GM10266 (cell line): ENCODE data around the gene SOD1.
A peak's percentile ranks its signal among the peaks of the same experiment; 100 is the strongest.
"Not testable (repeated sequence)": the region's sequence is repeated elsewhere in the genome, so short reads cannot be mapped to it uniquely, and the experiment has no call there.

Experiments used
- DNase-seq: peaks from one replicate; pipeline ENCODE4 v3.0.0; 2012; ENCODE audit errors: extremely low spot score
- TF ChIP-seq, protein P1 (sequence below): IDR thresholded peaks from 2 replicates; pipeline ENCODE4 v1.5.1; 2012; ENCODE audit warnings: mild to moderate bottlenecking, low read depth; ENCODE audit not compliant: control insufficient read depth, insufficient read depth; ENCODE audit errors: missing control alignments

The SOD1 gene

DNA sequence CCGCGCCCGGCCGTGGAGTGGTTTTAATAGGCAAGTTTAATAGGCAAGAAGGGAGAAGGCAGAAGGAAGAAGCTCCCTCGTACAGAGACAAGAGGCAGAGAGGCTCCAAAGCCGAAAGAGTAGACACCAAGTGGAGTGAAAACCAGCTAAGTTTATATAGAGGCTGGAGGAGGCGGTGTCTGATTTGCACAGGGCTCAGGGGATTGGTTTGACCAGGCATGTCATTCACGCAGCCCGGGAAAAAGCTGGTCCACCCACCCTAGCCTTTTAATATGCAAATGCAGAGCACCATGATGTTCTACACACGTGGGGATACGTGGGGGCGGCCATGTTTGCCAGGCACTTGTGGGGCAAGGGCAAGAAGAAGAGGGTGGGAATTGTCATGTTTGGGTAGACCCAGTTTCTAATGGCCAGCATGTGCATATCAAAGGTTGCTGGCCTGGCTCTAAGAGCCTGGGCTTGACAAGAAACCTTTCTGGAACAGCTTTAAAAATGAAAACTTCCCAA, 18.0 kb upstream of the SOD1 start:
- TF ChIP-seq, protein P1, sequence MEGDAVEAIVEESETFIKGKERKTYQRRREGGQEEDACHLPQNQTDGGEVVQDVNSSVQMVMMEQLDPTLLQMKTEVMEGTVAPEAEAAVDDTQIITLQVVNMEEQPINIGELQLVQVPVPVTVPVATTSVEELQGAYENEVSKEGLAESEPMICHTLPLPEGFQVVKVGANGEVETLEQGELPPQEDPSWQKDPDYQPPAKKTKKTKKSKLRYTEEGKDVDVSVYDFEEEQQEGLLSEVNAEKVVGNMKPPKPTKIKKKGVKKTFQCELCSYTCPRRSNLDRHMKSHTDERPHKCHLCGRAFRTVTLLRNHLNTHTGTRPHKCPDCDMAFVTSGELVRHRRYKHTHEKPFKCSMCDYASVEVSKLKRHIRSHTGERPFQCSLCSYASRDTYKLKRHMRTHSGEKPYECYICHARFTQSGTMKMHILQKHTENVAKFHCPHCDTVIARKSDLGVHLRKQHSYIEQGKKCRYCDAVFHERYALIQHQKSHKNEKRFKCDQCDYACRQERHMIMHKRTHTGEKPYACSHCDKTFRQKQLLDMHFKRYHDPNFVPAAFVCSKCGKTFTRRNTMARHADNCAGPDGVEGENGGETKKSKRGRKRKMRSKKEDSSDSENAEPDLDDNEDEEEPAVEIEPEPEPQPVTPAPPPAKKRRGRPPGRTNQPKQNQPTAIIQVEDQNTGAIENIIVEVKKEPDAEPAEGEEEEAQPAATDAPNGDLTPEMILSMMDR = no peak
- DNase-seq = no peak

DNA sequence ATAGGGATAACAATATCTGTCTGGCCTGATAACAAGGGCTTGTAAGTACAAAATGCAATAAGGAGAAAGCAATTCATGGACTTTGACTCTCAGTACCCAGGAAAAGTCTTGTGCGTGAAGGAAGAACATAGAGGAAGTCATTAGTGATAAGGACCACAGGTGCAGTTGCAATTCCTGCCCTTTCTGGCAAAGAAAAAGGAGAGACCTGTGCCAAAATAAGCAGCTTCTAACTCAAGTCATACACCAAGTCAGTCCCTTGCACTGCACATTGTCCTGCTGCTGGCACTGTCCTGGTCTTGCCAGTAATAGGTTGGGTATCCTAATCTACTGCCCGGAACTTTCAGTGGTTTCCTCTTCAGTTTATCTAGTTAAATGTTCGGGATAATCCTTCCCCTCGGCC, 14.8 kb upstream of the SOD1 start:
- DNase-seq = no peak
- TF ChIP-seq, protein P1 = no peak

DNA sequence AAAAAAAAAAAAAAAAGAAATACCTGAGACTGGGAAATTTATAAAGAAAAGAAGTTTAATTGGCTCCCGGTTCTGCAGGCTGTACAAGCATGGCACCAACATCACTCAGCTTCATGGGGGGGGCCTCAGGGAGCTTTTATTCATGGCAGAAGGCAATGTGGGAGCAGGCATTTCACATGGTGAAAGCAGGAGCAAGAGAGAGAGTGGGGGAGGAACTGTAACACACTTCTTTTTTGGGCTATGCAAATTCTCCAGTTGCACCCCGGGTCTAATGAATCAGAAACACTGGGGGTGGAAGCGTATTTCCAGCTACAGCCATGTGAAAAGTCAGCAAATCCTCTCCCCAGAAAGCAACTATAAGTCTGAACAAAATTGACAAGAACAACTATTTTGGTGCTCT, 11.8 kb upstream of the SOD1 start:
- peak; percentile 61 for DNase-seq
- TF ChIP-seq, protein P1 = no peak

DNA sequence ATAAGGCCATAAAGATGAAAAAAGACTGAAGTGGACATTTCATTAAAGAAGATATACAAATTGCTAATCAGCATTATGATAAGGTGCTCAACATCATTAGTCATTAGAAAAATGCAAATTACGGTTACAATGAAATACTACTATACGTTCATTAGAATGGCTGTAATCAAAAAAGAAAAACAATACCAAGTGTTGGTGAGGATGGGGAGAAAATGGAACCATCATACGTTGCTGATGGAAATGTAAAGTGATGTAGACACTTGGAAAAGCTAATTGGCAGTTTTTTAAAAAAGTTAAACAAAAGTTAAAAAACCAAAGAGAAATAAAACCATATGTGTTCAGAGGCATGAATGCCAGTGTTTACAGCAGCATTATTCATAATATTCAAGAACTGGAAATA, 8.6 kb upstream of the SOD1 start:
- DNase-seq = no peak

DNA sequence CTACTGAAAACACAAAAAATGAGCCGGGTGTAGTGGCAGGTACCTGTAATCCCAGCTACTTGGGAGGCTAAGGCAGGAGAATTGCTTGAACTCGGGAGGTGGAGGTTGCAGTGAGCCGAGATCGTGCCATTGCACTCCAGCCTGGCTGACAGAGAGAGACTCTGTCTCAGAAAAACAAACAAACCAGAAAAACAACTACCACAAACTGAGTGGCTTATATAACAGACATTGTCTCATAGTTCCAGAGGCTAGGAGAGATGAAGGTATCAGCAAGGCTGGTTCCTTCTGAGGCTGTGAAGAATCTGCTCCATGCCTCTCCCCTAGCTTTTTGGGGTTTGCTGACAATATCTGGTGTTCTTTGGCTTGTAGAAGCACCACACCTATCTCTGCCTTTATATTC, 8.0 kb upstream of the SOD1 start:
- not testable (repeated sequence) for DNase-seq

More for the DNA sequence above, 8.6 kb upstream of the SOD1 start:
- TF ChIP-seq, protein P1 = no peak

DNA sequence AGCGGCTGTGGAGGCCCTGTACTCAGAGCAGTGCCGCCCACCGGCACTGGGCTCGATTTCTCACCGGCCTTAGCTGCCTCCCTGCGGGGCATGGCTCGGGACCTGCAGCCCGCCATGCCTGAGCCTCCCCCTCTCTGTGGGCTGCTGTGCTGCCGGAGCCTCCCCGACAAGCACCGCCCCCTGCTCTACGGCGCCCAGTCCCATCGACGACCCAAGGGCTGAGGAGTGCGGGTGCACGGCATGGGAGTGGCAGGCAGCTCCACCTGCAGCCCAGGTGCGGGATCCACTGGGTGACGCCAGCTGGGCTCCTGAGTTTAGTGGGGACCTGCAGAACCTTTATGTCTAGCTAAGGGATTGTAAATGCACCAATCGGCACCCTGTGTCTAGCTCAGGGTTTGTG, 5.2 kb upstream of the SOD1 start:
- TF ChIP-seq, protein P1 = no peak
- DNase-seq = no peak

DNA sequence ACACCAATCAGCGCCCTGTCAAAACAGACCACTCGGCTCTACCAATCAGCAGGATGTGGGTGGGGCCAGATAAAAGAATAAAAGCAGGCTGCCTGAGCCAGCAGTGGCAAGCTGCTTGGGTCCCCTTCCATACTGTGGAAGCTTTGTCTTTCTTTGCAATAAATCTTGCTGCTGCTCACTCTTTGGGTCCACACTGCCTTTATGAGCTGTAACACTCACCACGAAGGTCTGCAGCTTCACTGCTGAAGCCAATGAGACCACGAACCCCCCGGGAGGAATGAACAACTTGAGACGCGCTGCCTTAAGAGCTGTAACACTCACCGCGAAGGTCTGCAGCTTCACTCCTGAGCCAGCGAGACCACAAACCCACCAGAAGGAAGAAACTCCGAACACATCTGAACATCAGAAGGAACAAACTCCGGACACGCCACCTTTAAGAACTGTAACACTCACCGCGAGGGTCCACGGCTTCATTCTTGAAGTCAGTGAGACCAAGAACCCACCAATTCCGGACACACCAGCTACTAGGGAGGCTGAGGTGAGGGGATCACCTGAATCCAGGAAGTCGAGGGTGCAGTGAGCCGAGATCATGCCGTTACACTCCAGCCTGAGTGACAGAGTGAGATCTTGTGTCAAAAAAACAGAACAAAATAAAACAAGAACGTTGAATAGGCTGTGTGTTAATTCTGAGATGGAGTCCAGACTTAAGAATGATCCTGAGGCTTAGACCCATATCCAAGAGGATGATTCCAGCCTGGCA, 4.5 kb upstream of the SOD1 start:
- DNase-seq = not testable (repeated sequence)

DNA sequence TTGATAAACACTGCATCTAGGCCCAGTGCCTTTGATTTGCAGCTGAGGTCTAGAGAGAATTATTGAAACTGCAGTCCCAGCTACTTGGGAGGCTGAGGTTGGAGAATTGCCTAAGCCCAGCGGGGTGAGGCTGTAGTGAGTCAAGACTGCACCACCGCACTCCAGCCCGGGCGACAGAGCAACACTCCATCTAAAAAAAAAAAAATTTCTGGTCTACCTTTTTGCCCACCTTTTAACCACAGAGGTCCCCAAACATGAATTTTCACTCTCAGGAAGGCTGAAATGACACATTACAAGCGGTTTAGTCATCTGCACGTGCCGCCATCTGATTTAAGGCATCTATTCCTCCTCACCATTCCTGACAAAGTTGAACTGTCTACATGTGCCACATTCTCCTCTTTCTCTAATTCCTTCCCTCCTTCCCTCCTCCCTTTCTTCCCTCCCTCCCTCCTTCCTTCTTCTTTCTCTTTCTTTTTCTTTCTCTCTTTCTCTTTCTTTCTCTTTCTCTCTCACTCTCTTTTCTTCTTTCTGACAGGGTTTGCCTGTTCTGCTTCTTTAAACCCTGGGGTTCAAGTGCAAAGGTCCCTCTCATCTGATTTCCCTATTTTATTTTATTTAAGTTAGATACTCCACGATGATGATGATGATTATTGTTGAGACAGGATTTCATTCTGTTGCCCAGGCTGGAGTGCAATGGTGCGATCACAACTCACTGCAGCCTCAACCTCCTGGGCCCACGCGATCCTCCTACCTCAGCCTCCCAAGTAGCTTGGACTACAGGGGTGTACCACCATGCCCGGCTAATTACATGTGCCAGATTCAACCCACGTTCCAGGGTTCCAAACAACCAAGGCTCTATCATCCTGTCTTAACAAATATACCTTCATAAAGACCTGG, 3.0 kb upstream of the SOD1 start:
- no peak for DNase-seq
- TF ChIP-seq, protein P1 = no peak
